Measurements from ENCODE around the gene MRPL23. TPM values are rescaled to one million over a fixed set of nuclear protein-coding genes. Genes with fewer than 3 reads are reported as not detected.

The MRPL23 gene
- 132 to 153 TPM (median 143 TPM) in 5 replicates for total RNA-seq (2022; extraction: Qiagen RNA extraction)

DNA sequence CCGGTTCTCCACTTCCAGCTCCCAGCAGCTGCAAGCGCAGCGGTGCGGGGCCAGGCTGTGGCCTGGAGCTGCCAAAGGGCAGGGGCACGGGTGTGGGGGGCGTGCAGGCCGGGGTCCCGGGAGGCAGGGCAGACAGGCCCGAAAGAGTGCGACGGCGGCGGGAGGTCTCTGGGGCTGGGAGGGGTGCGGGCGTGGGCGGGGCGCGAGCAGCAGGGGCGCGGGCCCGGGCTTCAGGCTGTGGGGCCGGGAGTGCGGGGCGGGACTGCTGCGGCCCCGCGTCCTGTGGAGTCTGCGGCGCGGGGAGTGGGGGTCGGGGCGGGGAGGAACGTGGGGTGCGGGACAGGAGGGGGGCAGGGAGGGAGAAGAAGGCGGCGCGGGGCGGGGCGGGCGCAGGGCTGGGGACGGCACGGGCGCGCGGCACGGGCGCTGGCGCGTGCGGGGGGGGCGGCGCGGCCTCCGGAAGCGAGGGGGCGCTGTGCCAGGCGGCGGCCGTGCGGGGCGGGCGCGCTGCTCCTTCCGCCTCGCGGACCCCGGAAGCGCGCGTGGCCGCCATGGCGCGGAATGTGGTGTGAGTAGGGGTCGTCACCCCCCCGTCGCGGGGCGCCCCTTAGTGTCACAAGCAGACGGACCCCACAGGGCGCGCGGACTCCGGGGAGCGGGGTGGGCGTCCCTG lies at the start of gene MRPL23:
Gene MRPL23, plus strand, starts transcription at position 521 of the 673 bp plus-strand sequence. Its CDS starts 31 bp downstream, at position 552.

GRCh38 chr11:1919391-1920127 lies 27.6 kb upstream of the MRPL23 start, which contains the start of gene TNNT3:
TNNT3 (plus strand) TSS chr11:1919703; CDS start chr11:1922875, 3,172 bp downstream.

DNA sequence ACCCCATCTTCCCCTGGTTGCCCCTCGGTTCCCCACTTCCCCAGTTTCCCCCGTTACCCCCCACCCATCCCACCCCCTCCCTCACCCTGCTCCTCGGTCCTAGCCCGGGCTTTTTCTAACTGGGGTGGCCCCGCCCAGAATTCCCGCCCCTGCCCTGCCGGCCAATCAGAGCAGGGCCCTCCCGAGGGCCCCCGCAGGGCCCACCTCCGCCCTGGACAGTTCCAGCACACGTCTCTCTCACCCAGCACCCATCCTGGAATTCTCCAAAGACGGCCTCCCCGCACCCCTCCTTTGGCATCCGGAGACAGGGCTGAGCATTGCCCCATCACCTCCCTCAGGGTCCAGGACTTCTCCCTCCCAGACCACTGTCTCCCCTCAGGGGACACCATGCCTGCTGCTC lies 50.6 kb downstream of the MRPL23 start, which contains the start of gene H19:
Gene H19, minus strand, starts transcription at position 88 of the 400 bp plus-strand sequence.

Other genes starting within 250 kb of the MRPL23 start
- 1.1 to 2.7 TPM (median 1.3 TPM) in 5 replicates for gene IFITM10, start 196.7 kb upstream of the MRPL23 start, total RNA-seq (2022; extraction: Qiagen RNA extraction)
- gene CTSD, start 183.4 kb upstream of the MRPL23 start, total RNA-seq (2022; extraction: Qiagen RNA extraction), result 343 to 631 TPM (median 535 TPM) in 5 replicates
- gene SYT8, start 112.3 kb upstream of the MRPL23 start, total RNA-seq (2022; extraction: Qiagen RNA extraction), result 0.26 to 0.73 TPM (median 0.42 TPM) in 5 replicates
- gene TNNI2, start 108.4 kb upstream of the MRPL23 start, total RNA-seq (2022; extraction: Qiagen RNA extraction), result 0.31 to 0.33 TPM in 2 of 5 replicates, not detected in the others
- gene LSP1, start 94.2 kb upstream of the MRPL23 start, total RNA-seq (2022; extraction: Qiagen RNA extraction), result 1.6 to 2.9 TPM (median 2.0 TPM) in 5 replicates
- not detected in 5 replicates for gene PRR33, start 55.4 kb upstream of the MRPL23 start, total RNA-seq (2022; extraction: Qiagen RNA extraction)
- gene TNNT3, start 27.6 kb upstream of the MRPL23 start, total RNA-seq (2022; extraction: Qiagen RNA extraction), result 0.15 to 0.25 TPM in 2 of 5 replicates, not detected in the others
- 10.4 to 29.9 TPM (median 23.5 TPM) in 5 replicates for gene H19, start 50.5 kb downstream of the MRPL23 start, total RNA-seq (2022; extraction: Qiagen RNA extraction)
- gene IGF2, start 192.1 kb downstream of the MRPL23 start, total RNA-seq (2022; extraction: Qiagen RNA extraction), result 1.7 to 2.8 TPM (median 2.4 TPM) in 5 replicates
- gene INS, start 213.9 kb downstream of the MRPL23 start, total RNA-seq (2022; extraction: Qiagen RNA extraction), result not detected in 5 replicates
- gene TH, start 224.5 kb downstream of the MRPL23 start, total RNA-seq (2022; extraction: Qiagen RNA extraction), result 0.07 to 0.36 TPM in 2 of 5 replicates, not detected in the others